WTC11 (cell line): ENCODE measurements around the gene CCDC34. TPM values are rescaled to one million over a fixed set of nuclear protein-coding genes. Genes with fewer than 3 reads are reported as not detected.

Experiments
- ATAC-seq: fragments of 200-7000 bp; cut with Tn5 transposase; 2 replicates; pipeline ENCODE4 v1.10.0; 2021; ENCODE audit warnings: mild to moderate bottlenecking, moderate library complexity
- CTCF ChIA-PET: fragments of 300-600 bp; sonication (Branson Sonifier 250); formaldehyde crosslinking; loops from one replicate; lab custom pipeline; 2021; ENCODE audit warnings: antibody characterized with exemption; lab: Charles Lee
- POLR2A ChIA-PET: fragments of 350-600 bp; sonication (Branson Sonifier 250); formaldehyde crosslinking; loops from one replicate; lab custom pipeline; 2021; ENCODE audit warnings: antibody characterized with exemption; lab: Charles Lee
- DNase-seq: peaks from one replicate; pipeline ENCODE4 v3.0.0; 2021; ENCODE audit warnings: low spot score
- H3K27ac Mint-ChIP-seq: 2 replicates; pipeline ENCODE4 v1.8.0; 2021; ENCODE audit warnings: mixed read lengths
- H3K27me3 Mint-ChIP-seq: 2 replicates; pipeline ENCODE4 v1.8.0; 2021; ENCODE audit warnings: low read depth, mild to moderate bottlenecking, moderate library complexity, mixed read lengths
- H3K36me3 Mint-ChIP-seq: 2 replicates; pipeline ENCODE4 v1.8.0; 2021; ENCODE audit warnings: mixed read lengths
- H3K4me1 Mint-ChIP-seq: 2 replicates; pipeline ENCODE4 v1.8.0; 2022; ENCODE audit warnings: mixed read lengths
- H3K4me3 Mint-ChIP-seq: 2 replicates; pipeline ENCODE4 v1.8.0; 2021; ENCODE audit warnings: mild to moderate bottlenecking, moderate library complexity, mixed read lengths
- H3K9me3 Mint-ChIP-seq: 2 replicates; pipeline ENCODE4 v1.8.0; 2021; ENCODE audit warnings: mixed read lengths
- ARID4B ChIP-seq: sonication (generic); formaldehyde crosslinking; IDR thresholded peaks from 2 replicates; pipeline ENCODE4 v1.8.0; 2023; ENCODE audit warnings: missing genetic modification reagents, mild to moderate bottlenecking, borderline replicate concordance
- CTCF ChIP-seq: fragments of 200-600 bp; IDR thresholded peaks from 2 replicates; pipeline ENCODE4 v1.8.0; 2022; ENCODE audit warnings: antibody characterized with exemption
- ERG ChIP-seq: fragments of 250-450 bp; sonication (Bioruptor Pico); IDR thresholded peaks from 2 replicates; pipeline ENCODE4 v1.8.0; 2021; ENCODE audit warnings: mild to moderate bottlenecking
- FOXK1 ChIP-seq: sonication (generic); formaldehyde crosslinking; IDR thresholded peaks from 2 replicates; pipeline ENCODE4 v1.8.0; 2022; ENCODE audit warnings: mild to moderate bottlenecking, moderate library complexity, missing genetic modification reagents
- GABPB1 ChIP-seq: sonication (generic); formaldehyde crosslinking; IDR thresholded peaks from 2 replicates; pipeline ENCODE4 v1.8.1; 2023; ENCODE audit warnings: mild to moderate bottlenecking, missing genetic modification reagents
- MAX ChIP-seq: sonication (generic); formaldehyde crosslinking; IDR thresholded peaks from 2 replicates; pipeline ENCODE4 v1.8.0; 2022; ENCODE audit warnings: mild to moderate bottlenecking, missing genetic modification reagents
- MLX ChIP-seq: sonication (generic); formaldehyde crosslinking; IDR thresholded peaks from 2 replicates; pipeline ENCODE4 v1.8.1; 2023; ENCODE audit warnings: mild to moderate bottlenecking, missing genetic modification reagents, moderate library complexity
- NFE2L1 ChIP-seq: sonication (generic); formaldehyde crosslinking; IDR thresholded peaks from 2 replicates; pipeline ENCODE4 v1.8.1; 2023; ENCODE audit warnings: missing genetic modification reagents
- NR2C2 ChIP-seq: sonication (generic); formaldehyde crosslinking; IDR thresholded peaks from 2 replicates; pipeline ENCODE4 v1.8.0; 2022; ENCODE audit warnings: mild to moderate bottlenecking, missing genetic modification reagents
- RELA ChIP-seq: sonication (generic); formaldehyde crosslinking; IDR thresholded peaks from 2 replicates; pipeline ENCODE4 v1.8.1; 2022; ENCODE audit warnings: missing genetic modification reagents, mild to moderate bottlenecking, borderline replicate concordance
- SOX15 ChIP-seq: fragments of 250-450 bp; sonication (Bioruptor Pico); IDR thresholded peaks from 2 replicates; pipeline ENCODE4 v1.9.0; 2021; ENCODE audit warnings: mild to moderate bottlenecking
- STAT6 ChIP-seq: sonication (generic); formaldehyde crosslinking; conservative IDR thresholded peaks from 2 replicates; pipeline ENCODE4 v1.8.1; 2023; ENCODE audit warnings: mild to moderate bottlenecking, low read depth, missing genetic modification reagents, moderate library complexity
- ZNF121 ChIP-seq: sonication (generic); formaldehyde crosslinking; IDR thresholded peaks from 2 replicates; pipeline ENCODE4 v1.8.0; 2023; ENCODE audit warnings: missing genetic modification reagents
- ZNF219 ChIP-seq: sonication (generic); formaldehyde crosslinking; IDR thresholded peaks from 2 replicates; pipeline ENCODE4 v1.8.0; 2023; ENCODE audit warnings: missing genetic modification reagents, mild to moderate bottlenecking, borderline replicate concordance
- ZNF396 ChIP-seq: fragments of 250-450 bp; sonication (Bioruptor Pico); IDR thresholded peaks from 2 replicates; pipeline ENCODE4 v1.8.0; 2021; ENCODE audit warnings: mild to moderate bottlenecking, moderate library complexity, borderline replicate concordance
- ZNF671 ChIP-seq: fragments of 250-450 bp; sonication (Bioruptor Pico); IDR thresholded peaks from 2 replicates; pipeline ENCODE4 v1.8.0; 2021; ENCODE audit warnings: mild to moderate bottlenecking
- total RNA-seq: library from RNA; stranded (reverse); gene quantifications from 3 replicates; pipeline ENCODE4 v1.2.3, GENCODE V29; 2021
- TF ChIP-seq, protein P1 (sequence below): sonication (generic); formaldehyde crosslinking; IDR thresholded peaks from 2 replicates; pipeline ENCODE4 v1.8.1; 2022; ENCODE audit warnings: low read depth, missing genetic modification reagents, borderline replicate concordance
- TF ChIP-seq, protein P2 (sequence below): fragments of 250-450 bp; sonication (Bioruptor Pico); IDR thresholded peaks from 2 replicates; pipeline ENCODE4 v1.9.0; 2021; ENCODE audit warnings: moderate library complexity, mild to moderate bottlenecking, inconsistent platforms, borderline replicate concordance
- TF ChIP-seq, protein P3 (sequence below): sonication (generic); formaldehyde crosslinking; conservative IDR thresholded peaks from 2 replicates; pipeline ENCODE4 v1.8.1; 2022; ENCODE audit warnings: mild to moderate bottlenecking, missing genetic modification reagents
- TF ChIP-seq, protein P4 (sequence below): sonication (generic); formaldehyde crosslinking; IDR thresholded peaks from 2 replicates; pipeline ENCODE4 v1.8.1; 2022; ENCODE audit warnings: low read depth, mild to moderate bottlenecking, moderate library complexity, missing genetic modification reagents, borderline replicate concordance

Gene CCDC34
- total RNA-seq, 1 experiment from 2014 or later = 23.7 TPM

- POLR2A ChIA-PET = no interaction called here
- Mint-ChIP-seq H3K27ac (no peak overlapping the region), H3K9me3 (no peaks in the 10 kb centered on the region)
- TF ChIP-seq ZNF671 (CRISPR knock-in tag) (no peak), NFE2L1 (CRISPR knock-in tag) (no peak), GABPB1 (CRISPR knock-in tag) (no peak), NR2C2 (CRISPR knock-in tag) (no peak), MLX (no peak), ERG (CRISPR knock-in tag) (no peak), SOX15 (CRISPR knock-in tag) (no peak), RELA (CRISPR knock-in tag) (no peak), ZNF219 (CRISPR knock-in tag) (no peak), FOXK1 (CRISPR knock-in tag) (no peak), ARID4B (CRISPR knock-in tag) (no peak), MAX (no peak), CTCF (no peak), STAT6 (CRISPR knock-in tag) (no peak), ZNF121 (no peak), ZNF396 (CRISPR knock-in tag) (no peak)
- TF ChIP-seq, protein P1, sequence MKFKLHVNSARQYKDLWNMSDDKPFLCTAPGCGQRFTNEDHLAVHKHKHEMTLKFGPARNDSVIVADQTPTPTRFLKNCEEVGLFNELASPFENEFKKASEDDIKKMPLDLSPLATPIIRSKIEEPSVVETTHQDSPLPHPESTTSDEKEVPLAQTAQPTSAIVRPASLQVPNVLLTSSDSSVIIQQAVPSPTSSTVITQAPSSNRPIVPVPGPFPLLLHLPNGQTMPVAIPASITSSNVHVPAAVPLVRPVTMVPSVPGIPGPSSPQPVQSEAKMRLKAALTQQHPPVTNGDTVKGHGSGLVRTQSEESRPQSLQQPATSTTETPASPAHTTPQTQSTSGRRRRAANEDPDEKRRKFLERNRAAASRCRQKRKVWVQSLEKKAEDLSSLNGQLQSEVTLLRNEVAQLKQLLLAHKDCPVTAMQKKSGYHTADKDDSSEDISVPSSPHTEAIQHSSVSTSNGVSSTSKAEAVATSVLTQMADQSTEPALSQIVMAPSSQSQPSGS (CRISPR knock-in tag) = no peak
- TF ChIP-seq, protein P2, sequence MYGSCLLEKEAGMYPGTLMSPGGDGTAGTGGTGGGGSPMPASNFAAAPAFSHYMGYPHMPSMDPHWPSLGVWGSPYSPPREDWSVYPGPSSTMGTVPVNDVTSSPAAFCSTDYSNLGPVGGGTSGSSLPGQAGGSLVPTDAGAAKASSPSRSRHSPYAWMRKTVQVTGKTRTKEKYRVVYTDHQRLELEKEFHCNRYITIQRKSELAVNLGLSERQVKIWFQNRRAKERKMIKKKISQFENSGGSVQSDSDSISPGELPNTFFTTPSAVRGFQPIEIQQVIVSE (CRISPR knock-in tag) = no peak
- TF ChIP-seq, protein P3, sequence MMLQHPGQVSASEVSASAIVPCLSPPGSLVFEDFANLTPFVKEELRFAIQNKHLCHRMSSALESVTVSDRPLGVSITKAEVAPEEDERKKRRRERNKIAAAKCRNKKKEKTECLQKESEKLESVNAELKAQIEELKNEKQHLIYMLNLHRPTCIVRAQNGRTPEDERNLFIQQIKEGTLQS (CRISPR knock-in tag) = no peak
- TF ChIP-seq, protein P4, sequence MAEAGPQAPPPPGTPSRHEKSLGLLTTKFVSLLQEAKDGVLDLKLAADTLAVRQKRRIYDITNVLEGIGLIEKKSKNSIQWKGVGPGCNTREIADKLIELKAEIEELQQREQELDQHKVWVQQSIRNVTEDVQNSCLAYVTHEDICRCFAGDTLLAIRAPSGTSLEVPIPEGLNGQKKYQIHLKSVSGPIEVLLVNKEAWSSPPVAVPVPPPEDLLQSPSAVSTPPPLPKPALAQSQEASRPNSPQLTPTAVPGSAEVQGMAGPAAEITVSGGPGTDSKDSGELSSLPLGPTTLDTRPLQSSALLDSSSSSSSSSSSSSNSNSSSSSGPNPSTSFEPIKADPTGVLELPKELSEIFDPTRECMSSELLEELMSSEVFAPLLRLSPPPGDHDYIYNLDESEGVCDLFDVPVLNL (CRISPR knock-in tag) = no peak
- TF ChIP-seq, all 79 proteins: peak for 0
- H3K4me3 Mint-ChIP-seq = no peak overlapping the region
- CTCF ChIA-PET = no interaction called here
- ATAC-seq (peak; percentile 30; the same call in 1 of the 2 replicates), DNase-seq (no peak)
- peaks cover 48% of the 10 kb centered on the region for H3K4me1 Mint-ChIP-seq
- peaks cover 7% of the 10 kb centered on the region for H3K36me3 Mint-ChIP-seq
- peaks cover 14% of the 10 kb centered on the region for H3K27me3 Mint-ChIP-seq
These were observed 8.6 kb downstream of the CCDC34 start for GRCh38 chr11:27354359-27354965.
